ENCODE data around the gene SLC28A3. TPM values are rescaled to one million over a fixed set of nuclear protein-coding genes. Genes with fewer than 3 reads are reported as not detected.

Gene SLC28A3
- total RNA-seq, 2 experiments from 2014 or later: 1.1 to 1.3 TPM

- H3K27me3 Mint-ChIP-seq: peaks cover 32% of the 10 kb centered on the region
- intact Hi-C loops (cut with DNase I, micrococcal nuclease): loop anchor here (1.0 to 2.0 kb wide), 3 partner anchors 25 to 291 kb away; partner anchors contain the start of genes HNRNPK (in 1 of the 2) and RMI1 (in 1 of the 2)
These were observed 69.6 kb downstream of the SLC28A3 start for GRCh38 chr9:84270847-84271530.

GRCh38 chr9:84266087-84266561 is 74.4 kb downstream of the SLC28A3 start:
- Mint-ChIP-seq H3K27ac (peak overlapping the region; percentile 48), H3K9me3 (ENCODE audit: low read depth) (no peaks in the 10 kb centered on the region), H3K36me3 (ENCODE audit: low read depth) (no peaks in the 10 kb centered on the region), H3K4me3 (peak overlapping the region; percentile 53), H3K4me1 (peaks cover 8% of the 10 kb centered on the region), H3K27me3 (peaks cover 12% of the 10 kb centered on the region)
- DNase-seq (peak; percentile 34), ATAC-seq (peak; percentile 64)
- ChIA-PET CTCF (interaction anchor here (0.7 to 1.2 kb wide), 3 partner anchors 10 to 31 kb away, joined by 3 to 4 read pairs (median 3); no protein-coding TSS in a partner anchor), POLR2A (no interaction called here)
- intact Hi-C loops (cut with DNase I, micrococcal nuclease): loop anchor here (1.0 to 10.0 kb wide), 3 partner anchors 30 to 931 kb away; no protein-coding TSS in a partner anchor

More at GRCh38 chr9:84270847-84271530, 69.6 kb downstream of the SLC28A3 start:
- peak; percentile 55 for ATAC-seq
- peak; percentile 13 for DNase-seq
- CTCF ChIA-PET: interaction anchor here (1.0 to 1.4 kb wide), 3 partner anchors 10 to 45 kb away, joined by 3 read pairs; no protein-coding TSS in a partner anchor
- POLR2A ChIA-PET: no interaction called here
- Mint-ChIP-seq H3K4me1 (peaks cover 13% of the 10 kb centered on the region), H3K4me3 (peak overlapping the region; percentile 72), H3K36me3 (ENCODE audit: low read depth) (peaks cover 2% of the 10 kb centered on the region), H3K9me3 (ENCODE audit: low read depth) (no peaks in the 10 kb centered on the region), H3K27ac (peak overlapping the region; percentile 67)

GRCh38 chr9:84264307-84265029 is 76.1 kb downstream of the SLC28A3 start:
- DNase-seq (no peak), ATAC-seq (no peak)
- H3K4me3 Mint-ChIP-seq: no peak overlapping the region
- no peaks in the 10 kb centered on the region for H3K9me3 Mint-ChIP-seq (ENCODE audit: low read depth)
- H3K27ac Mint-ChIP-seq: no peak overlapping the region
- H3K4me1 Mint-ChIP-seq: peaks cover 9% of the 10 kb centered on the region
- intact Hi-C loops (cut with DNase I, micrococcal nuclease): loop anchor here (5.0 to 10.0 kb wide), 3 partner anchors 53 to 930 kb away; partner anchors contain the start of gene KIF27 (in 1 of the 2)
- POLR2A ChIA-PET: no interaction called here
- CTCF ChIA-PET: interaction anchor here (0.5 to 1.8 kb wide), 10 partner anchors 9 to 287 kb away, joined by 3 to 6 read pairs (median 3); no protein-coding TSS in a partner anchor
- peaks cover 7% of the 10 kb centered on the region for H3K27me3 Mint-ChIP-seq
- H3K36me3 Mint-ChIP-seq (ENCODE audit: low read depth): no peaks in the 10 kb centered on the region

- Mint-ChIP-seq H3K9me3 (ENCODE audit: low read depth) (no peaks in the 10 kb centered on the region), H3K36me3 (ENCODE audit: low read depth) (no peaks in the 10 kb centered on the region), H3K4me1 (peaks cover 6% of the 10 kb centered on the region), H3K27me3 (peaks cover 8% of the 10 kb centered on the region), H3K27ac (no peak overlapping the region), H3K4me3 (no peak overlapping the region)
- CTCF ChIA-PET: interaction anchor here (0.6 to 2.6 kb wide), 27 partner anchors 9 to 1376 kb away, joined by 3 to 49 read pairs (median 5); no protein-coding TSS in a partner anchor
- POLR2A ChIA-PET: no interaction called here
- intact Hi-C loops (cut with DNase I, micrococcal nuclease): loop anchor here (1.0 to 10.0 kb wide), 4 partner anchors 54 to 926 kb away; partner anchors contain the start of gene KIF27 (in 1 of the 2)
- DNase-seq (peak; percentile 77), ATAC-seq (peak; percentile 82)
These were observed 79.3 kb downstream of the SLC28A3 start for GRCh38 chr9:84261070-84261746.

GRCh38 chr9:84258371-84258770 is 82.2 kb downstream of the SLC28A3 start:
- intact Hi-C loops (cut with DNase I, micrococcal nuclease): no loop called here
- H3K4me1 Mint-ChIP-seq: peaks cover 2% of the 10 kb centered on the region

GRCh38 chr9:84255696-84256095 is 84.9 kb downstream of the SLC28A3 start:
- ATAC-seq (no peak), DNase-seq (no peak)
- ChIA-PET POLR2A (no interaction called here), CTCF (interaction anchor here (1.8 kb wide), 1 partner anchor 318 kb away, joined by 5 read pairs; no protein-coding TSS in a partner anchor)
- Mint-ChIP-seq H3K9me3 (ENCODE audit: low read depth) (no peaks in the 10 kb centered on the region), H3K27ac (no peak overlapping the region), H3K4me3 (no peak overlapping the region), H3K4me1 (no peaks in the 10 kb centered on the region), H3K36me3 (ENCODE audit: low read depth) (no peaks in the 10 kb centered on the region), H3K27me3 (peaks cover 8% of the 10 kb centered on the region)
- intact Hi-C loops (cut with DNase I, micrococcal nuclease): no loop called here

More at GRCh38 chr9:84258371-84258770, 82.2 kb downstream of the SLC28A3 start:
- Mint-ChIP-seq H3K9me3 (ENCODE audit: low read depth) (no peaks in the 10 kb centered on the region), H3K36me3 (ENCODE audit: low read depth) (no peaks in the 10 kb centered on the region), H3K4me3 (no peak overlapping the region), H3K27ac (no peak overlapping the region), H3K27me3 (peaks cover 5% of the 10 kb centered on the region)
- no peak for ATAC-seq
- ChIA-PET POLR2A (no interaction called here), CTCF (no interaction called here)
- DNase-seq: no peak

GRCh38 chr9:84254972-84255371 is 85.6 kb downstream of the SLC28A3 start:
- DNase-seq (no peak), ATAC-seq (no peak)
- intact Hi-C loops (cut with DNase I, micrococcal nuclease): no loop called here
- Mint-ChIP-seq H3K27me3 (peaks cover 8% of the 10 kb centered on the region), H3K9me3 (ENCODE audit: low read depth) (no peaks in the 10 kb centered on the region), H3K36me3 (ENCODE audit: low read depth) (no peaks in the 10 kb centered on the region), H3K4me1 (no peaks in the 10 kb centered on the region), H3K27ac (no peak overlapping the region), H3K4me3 (no peak overlapping the region)
- POLR2A ChIA-PET: no interaction called here
- CTCF ChIA-PET: interaction anchor here (1.8 kb wide), 1 partner anchor 318 kb away, joined by 5 read pairs; no protein-coding TSS in a partner anchor

- no peak overlapping the region for H3K27ac Mint-ChIP-seq
- CTCF ChIA-PET: no interaction called here
- H3K36me3 Mint-ChIP-seq (ENCODE audit: low read depth): no peaks in the 10 kb centered on the region
- H3K4me1 Mint-ChIP-seq: no peaks in the 10 kb centered on the region
- no peak overlapping the region for H3K4me3 Mint-ChIP-seq
- ATAC-seq (no peak), DNase-seq (no peak)
- no peaks in the 10 kb centered on the region for H3K9me3 Mint-ChIP-seq (ENCODE audit: low read depth)
- H3K27me3 Mint-ChIP-seq: peaks cover 6% of the 10 kb centered on the region
- intact Hi-C loops (cut with DNase I, micrococcal nuclease): no loop called here
- POLR2A ChIA-PET: no interaction called here
These were observed 88.6 kb downstream of the SLC28A3 start for GRCh38 chr9:84251921-84252320.

- Mint-ChIP-seq H3K27ac (no peak overlapping the region), H3K9me3 (ENCODE audit: low read depth) (peaks cover 3% of the 10 kb centered on the region), H3K27me3 (peaks cover 16% of the 10 kb centered on the region), H3K4me1 (no peaks in the 10 kb centered on the region), H3K4me3 (no peak overlapping the region), H3K36me3 (ENCODE audit: low read depth) (no peaks in the 10 kb centered on the region)
- CTCF ChIA-PET: interaction anchor here (0.7 to 1.2 kb wide), 2 partner anchors 83 to 120 kb away, joined by 3 read pairs; no protein-coding TSS in a partner anchor
- POLR2A ChIA-PET: no interaction called here
- intact Hi-C loops (cut with DNase I, micrococcal nuclease): no loop called here
- DNase-seq (no peak), ATAC-seq (no peak)
These were observed 98.7 kb downstream of the SLC28A3 start for GRCh38 chr9:84241817-84242373.

- Mint-ChIP-seq H3K36me3 (ENCODE audit: low read depth) (no peaks in the 10 kb centered on the region), H3K9me3 (ENCODE audit: low read depth) (peaks cover 7% of the 10 kb centered on the region), H3K4me1 (no peaks in the 10 kb centered on the region), H3K27ac (no peak overlapping the region), H3K4me3 (no peak overlapping the region), H3K27me3 (peaks cover 14% of the 10 kb centered on the region)
- intact Hi-C loops (cut with DNase I, micrococcal nuclease): no loop called here
- ChIA-PET CTCF (interaction anchor here (0.9 kb wide), 1 partner anchor 8 kb away, joined by 3 read pairs; no protein-coding TSS in a partner anchor), POLR2A (no interaction called here)
- no peak for DNase-seq
- no peak for ATAC-seq
These were observed 101.2 kb downstream of the SLC28A3 start for GRCh38 chr9:84239343-84239742.

GRCh38 chr9:84238652-84239051 is 101.9 kb downstream of the SLC28A3 start:
- Mint-ChIP-seq H3K4me1 (no peaks in the 10 kb centered on the region), H3K27ac (no peak overlapping the region), H3K4me3 (no peak overlapping the region), H3K27me3 (peaks cover 13% of the 10 kb centered on the region), H3K36me3 (ENCODE audit: low read depth) (no peaks in the 10 kb centered on the region), H3K9me3 (ENCODE audit: low read depth) (peaks cover 7% of the 10 kb centered on the region)
- ChIA-PET CTCF (interaction anchor here (0.9 kb wide), 1 partner anchor 8 kb away, joined by 3 read pairs; no protein-coding TSS in a partner anchor), POLR2A (no interaction called here)
- ATAC-seq (no peak), DNase-seq (peak; percentile 7)
- intact Hi-C loops (cut with DNase I, micrococcal nuclease): no loop called here
